GM19351 (cell line): Measurements from ENCODE around the gene ADORA1.

Experiments used
- ATAC-seq: cut with Tn5 transposase; IDR thresholded peaks from one replicate; pipeline ENCODE4 v1.9.1; 2021; ENCODE audit warnings: mild to moderate bottlenecking, moderate library complexity; ENCODE audit not compliant: unreplicated experiment

The ADORA1 gene

DNA sequence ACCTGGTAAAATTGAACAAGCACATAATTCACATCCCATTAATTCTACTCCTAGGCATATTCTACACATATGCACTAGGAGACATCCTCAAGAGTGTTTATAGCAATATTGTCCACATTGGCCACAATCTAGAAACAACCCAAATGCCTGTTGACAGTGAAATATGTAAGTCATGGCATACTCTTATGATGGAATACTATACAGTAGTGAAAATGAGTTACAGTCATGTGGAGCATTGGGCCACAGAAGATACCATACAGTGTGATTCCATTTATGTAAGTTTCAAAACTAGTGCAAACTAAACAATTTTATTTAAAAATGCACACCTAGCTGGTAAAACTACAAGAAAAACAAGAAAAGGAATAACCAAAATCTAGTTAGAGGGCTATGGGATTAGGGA lies 82.8 kb downstream of the ADORA1 start:
- ATAC-seq: no peak

GRCh38 chr1:203210988-203211387 lies 83.5 kb downstream of the ADORA1 start:
- ATAC-seq: no peak

GRCh38 chr1:203211812-203212211 lies 84.3 kb downstream of the ADORA1 start:
- ATAC-seq: no peak

DNA sequence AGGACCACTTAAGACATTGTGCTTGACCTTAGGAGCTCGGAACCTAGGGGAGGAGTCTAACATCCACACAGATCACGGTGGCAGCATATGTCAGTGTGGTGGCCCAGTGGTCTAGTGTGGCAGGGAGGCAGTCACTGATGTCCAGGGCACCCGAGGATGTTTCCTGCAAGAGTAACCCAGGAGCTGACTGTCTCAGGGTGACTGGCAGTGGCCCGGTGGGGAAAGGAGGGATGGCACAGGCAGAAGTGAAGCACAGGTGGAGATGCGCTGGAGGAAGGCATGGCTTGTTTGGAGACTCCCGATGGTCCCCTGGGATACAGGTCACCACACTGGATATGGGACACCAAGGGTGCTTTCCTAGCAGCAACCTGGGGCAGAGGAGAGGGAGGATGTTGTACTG lies 85.6 kb downstream of the ADORA1 start:
- no peak for ATAC-seq

- ATAC-seq: no peak
Observed at GRCh38 chr1:203214871-203215270, 87.3 kb downstream of the ADORA1 start.

- no peak for ATAC-seq
Observed at GRCh38 chr1:203215573-203215972, 88.0 kb downstream of the ADORA1 start.

- no peak for ATAC-seq
Observed at GRCh38 chr1:203216274-203217138, 89.0 kb downstream of the ADORA1 start.
